OCI-LY7 (cell line): ENCODE results near the gene RRBP1. TPM values are rescaled to one million over a fixed set of nuclear protein-coding genes. Genes with fewer than 3 reads are reported as not detected.

Experiments used
- BruUV-seq: library from RNA; stranded (reverse); fragments of 400-500 nt; replicated peaks from 2 replicates; lab custom pipeline; 2021; lab: Mats Ljungman, UMichigan
- CTCF ChIA-PET: fragments of 300-600 bp; sonication (Branson Sonifier 250); formaldehyde crosslinking; loops from one replicate; lab custom pipeline; 2022; ENCODE audit warnings: antibody characterized with exemption; ENCODE audit not compliant: unreplicated experiment; lab: Charles Lee
- POLR2A ChIA-PET: fragments of 300-600 bp; sonication (Branson Sonifier 250); formaldehyde crosslinking; loops from one replicate; lab custom pipeline; 2022; ENCODE audit warnings: antibody characterized with exemption; lab: Charles Lee
- DNase-seq: peaks from one replicate; pipeline ENCODE4 v3.0.0-alpha.2; 2015; ENCODE audit warnings: low spot score
- H2AFZ ChIP-seq: fragments of 200-600 bp; sonication (generic), shearing (Covaris generic); 2 replicates; pipeline ENCODE4 v1.6.1; 2014; ENCODE audit warnings: mild to moderate bottlenecking, antibody characterized with exemption, low read length, moderate library complexity
- H3K27ac ChIP-seq: fragments of 200-600 bp; sonication (generic); 2 replicates; pipeline ENCODE4 v1.5.1; 2014; ENCODE audit warnings: mixed run types, low read depth, mild to moderate bottlenecking, moderate library complexity, low read length, inconsistent platforms; ENCODE audit not compliant: poor library complexity, severe bottlenecking
- H3K36me3 ChIP-seq: fragments of 200-600 bp; sonication (generic); 2 replicates; pipeline ENCODE4 v1.6.1; 2014; ENCODE audit warnings: mild to moderate bottlenecking, antibody characterized with exemption, low read length, moderate library complexity, mixed read lengths; ENCODE audit not compliant: insufficient read depth
- H3K4me1 ChIP-seq: fragments of 200-600 bp; sonication (generic); 2 replicates; pipeline ENCODE4 v1.5.1; 2014; ENCODE audit warnings: mild to moderate bottlenecking, low read length; ENCODE audit not compliant: insufficient read depth, poor library complexity, severe bottlenecking
- H3K4me2 ChIP-seq: fragments of 200-600 bp; sonication (generic); 2 replicates; pipeline ENCODE4 v1.6.1; 2014; ENCODE audit warnings: mild to moderate bottlenecking, low read length
- H3K4me3 ChIP-seq: fragments of 200-600 bp; sonication (generic); 2 replicates; pipeline ENCODE4 v1.5.1; 2014; ENCODE audit warnings: mild to moderate bottlenecking, low read depth, low read length; ENCODE audit not compliant: poor library complexity, severe bottlenecking
- H3K79me2 ChIP-seq: fragments of 200-600 bp; sonication (generic); 2 replicates; pipeline ENCODE4 v1.6.1; 2016; ENCODE audit warnings: low read depth, mild to moderate bottlenecking, low read length, moderate library complexity, mixed read lengths; ENCODE audit not compliant: insufficient read depth
- H3K9me2 ChIP-seq: fragments of 200-600 bp; sonication (generic); 2 replicates; pipeline ENCODE4 v1.6.1; 2016; ENCODE audit warnings: mild to moderate bottlenecking, low read length, mixed read lengths; ENCODE audit not compliant: insufficient read depth
- H3K9me3 ChIP-seq: fragments of 200-600 bp; sonication (generic); 2 replicates; pipeline ENCODE4 v1.6.1; 2014; ENCODE audit warnings: mild to moderate bottlenecking, mixed run types, low read length, mixed read lengths
- H4K20me1 ChIP-seq: fragments of 200-600 bp; sonication (generic); 2 replicates; pipeline ENCODE4 v1.6.1; 2014; ENCODE audit warnings: mild to moderate bottlenecking, antibody characterized with exemption, low read length, moderate library complexity, mixed read lengths; ENCODE audit not compliant: insufficient read depth
- CTCF ChIP-seq: fragments of 200-600 bp; sonication (generic); conservative IDR thresholded peaks from 2 replicates; pipeline ENCODE4 v1.5.1; 2014; ENCODE audit warnings: mild to moderate bottlenecking, antibody characterized with exemption, low read length, moderate library complexity, mixed read lengths
- EZH2phosphoT487 ChIP-seq: fragments of 200-600 bp; sonication (generic); IDR thresholded peaks from 2 replicates; pipeline ENCODE4 v1.6.1; 2018; ENCODE audit warnings: low read depth, borderline replicate concordance, mild to moderate bottlenecking, mixed run types, antibody characterized with exemption, low read length, moderate library complexity, mixed read lengths
- intact Hi-C: fragments of 100-400 bp; cut with micrococcal nuclease; formaldehyde crosslinking; loops from one replicate; pipeline ENCODE4 v1.10.0; 2022; ENCODE audit not compliant: unreplicated experiment
- total RNA-seq, 2 experiments: library from RNA; depleted of rRNA in 1 of 2; stranded (reverse); fragments of >200 nt in 1 of 2; shearing (Covaris generic) in 1 of 2; gene quantifications; 2 replicates each; pipeline ENCODE4 v1.2.3, GENCODE V29; 2014 to 2022

RRBP1 gene
- total RNA-seq, 2 experiments from 2014 or later = 13.6 to 46.3 TPM

GRCh38 chr20:17642404-17643269, 39.4 kb downstream of the RRBP1 start:
- CTCF ChIA-PET = no interaction called here
- no peaks in the 10 kb centered on the region for H4K20me1 ChIP-seq
- TF ChIP-seq EZH2phosphoT487 (no peak), CTCF (no peak)

GRCh38 chr20:17641993-17642392, 40.0 kb downstream of the RRBP1 start:
- intact Hi-C loops = no loop called here
- CTCF ChIA-PET = no interaction called here
- POLR2A ChIA-PET = no interaction called here

More at GRCh38 chr20:17642404-17643269, 39.4 kb downstream of the RRBP1 start:
- POLR2A ChIA-PET = no interaction called here
- no peaks in the 10 kb centered on the region for H3K9me2 ChIP-seq
- H3K27ac ChIP-seq = no peak overlapping the region
- no peak overlapping the region for H2AFZ ChIP-seq
- H3K4me1 ChIP-seq = peaks cover 38% of the 10 kb centered on the region
- no peak overlapping the region for H3K4me2 ChIP-seq
- H3K36me3 ChIP-seq = no peaks in the 10 kb centered on the region
- H3K9me3 ChIP-seq = no peaks in the 10 kb centered on the region
- H3K4me3 ChIP-seq = no peak overlapping the region
- intact Hi-C loops = no loop called here
- no peaks in the 10 kb centered on the region for H3K79me2 ChIP-seq
- BruUV-seq = no TSS peak
- DNase-seq = no peak

More at GRCh38 chr20:17641993-17642392, 40.0 kb downstream of the RRBP1 start:
- Histone ChIP-seq H3K9me2 (no peaks in the 10 kb centered on the region), H4K20me1 (no peaks in the 10 kb centered on the region), H3K9me3 (no peaks in the 10 kb centered on the region), H3K36me3 (no peaks in the 10 kb centered on the region), H3K79me2 (no peaks in the 10 kb centered on the region), H3K4me2 (no peak overlapping the region), H2AFZ (no peak overlapping the region), H3K4me1 (peaks cover 31% of the 10 kb centered on the region), H3K27ac (no peak overlapping the region), H3K4me3 (no peak overlapping the region)
- no TSS peak for BruUV-seq
- TF ChIP-seq CTCF (no peak), EZH2phosphoT487 (no peak)
- DNase-seq = no peak
